ENCODE measurements around the gene DEFB110.
A peak's percentile ranks its signal among the peaks of the same experiment; 100 is the strongest.

Gene DEFB110

DNA sequence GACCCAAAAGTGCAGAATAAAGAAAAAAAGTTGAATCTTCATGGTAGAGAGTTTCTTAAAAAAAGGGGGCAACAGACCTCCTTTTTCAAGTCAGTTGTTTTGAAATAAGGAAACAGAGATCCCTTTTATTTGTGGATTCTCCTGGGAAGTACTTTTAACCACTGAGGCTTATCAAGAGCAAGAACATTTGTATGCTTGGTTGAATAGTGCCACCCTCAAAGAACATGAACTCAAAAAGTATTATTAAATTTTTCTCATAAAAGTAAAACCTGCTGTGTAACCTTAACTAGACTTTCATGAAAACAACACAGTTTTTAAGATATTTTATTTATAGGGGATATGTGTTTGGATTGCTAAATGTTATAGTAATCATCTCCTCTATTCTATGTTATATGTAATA is at the start of gene DEFB110:
TSS of gene DEFB110 (minus strand) at position 101 of the 400 bp plus-strand sequence. CDS start at position 42, 59 bp downstream.
- DNase-seq (ENCODE audit: low spot score), result no peak

GRCh38 chr6:50070101-50070500 is 48.3 kb upstream of the DEFB110 start:
- no peak for DNase-seq (ENCODE audit: low spot score)

- DNase-seq (ENCODE audit: low spot score), result no peak
Observed at GRCh38 chr6:50062051-50062450, 40.3 kb upstream of the DEFB110 start.

GRCh38 chr6:50056242-50056641 is 34.4 kb upstream of the DEFB110 start:
- DNase-seq (ENCODE audit: low spot score), result no peak

DNA sequence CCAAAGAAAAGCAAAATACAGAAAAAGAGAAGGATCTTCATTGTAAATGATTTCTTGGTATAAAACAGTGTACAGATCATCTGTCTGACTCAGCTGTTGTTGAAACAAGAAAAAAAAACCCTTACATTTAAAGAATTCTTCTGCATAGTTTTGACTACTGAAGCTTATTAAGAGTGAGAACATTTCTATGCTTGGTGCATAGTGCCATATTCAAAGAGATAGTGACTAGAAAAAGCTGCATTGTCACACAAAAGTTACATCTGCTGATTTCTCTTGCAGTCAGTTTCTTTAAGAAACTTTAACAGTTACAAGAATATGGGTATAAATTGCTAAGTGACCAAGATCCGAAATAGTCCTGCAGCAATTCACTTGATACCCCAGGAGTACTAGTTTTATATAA is 28.0 kb upstream of the DEFB110 start, which contains the start of gene DEFB112:
TSS of gene DEFB112 (minus strand) at position 101 of the 400 bp plus-strand sequence. CDS start at position 41, 60 bp downstream.
- no peak for DNase-seq (ENCODE audit: low spot score)

DNA sequence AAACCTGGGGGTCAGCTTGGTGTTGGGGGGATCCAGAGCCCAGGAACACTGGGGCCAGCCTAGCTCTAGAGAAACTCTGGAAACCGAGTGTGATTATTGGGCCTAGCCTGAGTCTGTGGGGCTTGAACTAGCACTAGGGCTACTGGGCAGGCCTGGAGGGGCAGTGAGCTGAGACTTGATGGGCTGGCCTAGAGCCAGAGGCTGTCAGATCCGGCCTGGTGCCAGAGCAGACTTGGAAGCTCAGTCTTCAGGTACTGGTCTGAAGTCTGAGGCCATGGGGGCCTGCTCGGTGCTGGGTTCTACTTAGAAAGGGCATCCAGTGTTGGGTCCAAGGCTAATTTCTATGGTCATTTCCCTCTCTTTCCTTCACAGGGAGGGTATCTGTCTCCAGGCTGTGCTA is 25.2 kb upstream of the DEFB110 start:
- no peak for DNase-seq (ENCODE audit: low spot score)

DNA sequence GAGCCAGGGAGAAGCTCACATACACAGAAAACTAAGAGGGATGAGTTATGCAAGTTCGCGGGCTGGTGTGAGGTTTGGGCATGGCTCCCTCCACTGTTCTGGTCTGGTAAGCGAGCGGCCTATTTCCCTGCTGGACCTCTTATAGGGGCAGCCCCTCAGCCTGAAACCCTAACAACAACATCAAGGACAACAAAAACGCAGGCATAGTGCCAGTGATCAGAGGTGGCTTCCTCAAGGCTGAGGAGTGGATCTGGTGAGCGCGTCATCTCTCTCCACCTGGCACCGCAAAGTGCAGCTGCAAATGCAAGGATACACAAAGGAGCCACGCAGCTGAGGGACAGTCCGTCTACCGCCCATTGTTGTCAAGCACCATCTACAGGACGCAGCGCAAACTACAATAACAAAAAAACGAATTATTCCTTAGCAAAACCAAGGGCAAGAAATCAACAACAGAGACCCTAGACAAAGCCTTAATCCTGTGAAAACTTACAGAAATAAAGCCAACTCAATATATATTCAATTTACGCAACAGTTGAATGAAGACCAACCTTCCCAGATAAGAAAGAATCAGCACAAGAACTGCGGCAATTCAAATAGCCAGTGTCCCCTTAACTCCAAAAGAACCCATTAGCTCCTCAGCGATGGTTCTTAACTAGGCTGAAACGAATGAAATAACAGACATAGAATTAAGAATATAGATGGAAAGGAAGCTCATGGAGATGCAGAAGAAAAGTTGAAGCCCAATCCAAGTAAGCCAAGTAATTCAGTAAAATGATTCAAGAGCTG is 9.2 kb upstream of the DEFB110 start:
- peak; percentile 20 for DNase-seq (ENCODE audit: low spot score)

- no peak for DNase-seq (ENCODE audit: low spot score)
Observed at GRCh38 chr6:50030350-50030749, 8.6 kb upstream of the DEFB110 start.

GRCh38 chr6:50025258-50025657 is 3.5 kb upstream of the DEFB110 start:
- DNase-seq (ENCODE audit: low spot score), result no peak

- DNase-seq (ENCODE audit: low spot score), result peak; percentile 24
Observed at GRCh38 chr6:50007819-50008218, 14.0 kb downstream of the DEFB110 start.

GRCh38 chr6:50003139-50003538 is 18.7 kb downstream of the DEFB110 start:
- no peak for DNase-seq (ENCODE audit: low spot score)

DNA sequence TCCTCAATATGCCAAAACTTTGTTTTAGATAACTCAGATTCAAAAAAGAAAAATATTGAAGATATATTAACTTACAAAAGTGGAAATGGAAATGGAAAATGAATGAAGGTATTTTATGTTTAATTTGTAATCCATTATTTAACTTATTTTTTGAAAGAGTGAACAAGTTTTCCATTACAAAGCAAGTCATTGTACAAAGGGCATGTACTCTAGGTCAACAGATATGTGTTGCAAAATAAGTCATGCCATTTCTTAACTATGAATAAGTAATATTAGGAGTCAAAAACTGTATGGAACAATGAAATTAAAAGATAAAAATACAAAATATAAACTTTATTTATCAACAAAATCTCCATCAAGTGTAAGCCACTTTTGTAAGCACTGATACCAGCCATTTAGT is 26.5 kb downstream of the DEFB110 start:
- no peak for DNase-seq (ENCODE audit: low spot score)

DNA sequence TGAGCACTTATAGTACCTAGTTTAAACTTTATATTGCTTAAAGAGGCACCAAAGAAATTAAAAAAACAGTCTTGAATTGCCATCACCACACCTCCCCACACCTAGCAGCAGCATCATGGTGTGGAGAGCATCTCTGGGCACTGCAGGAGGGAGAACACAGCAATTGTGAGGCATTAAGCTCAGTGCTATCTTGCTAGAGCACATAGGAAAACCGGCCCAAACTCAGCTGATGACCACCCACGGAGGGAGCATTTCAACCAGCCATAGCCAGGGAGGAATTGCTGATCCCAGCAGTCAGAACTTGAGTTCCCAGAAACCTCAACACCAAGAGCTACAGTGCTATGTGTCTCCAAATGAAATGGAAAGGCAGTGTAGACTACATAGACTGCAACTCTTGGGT is 32.9 kb downstream of the DEFB110 start:
- DNase-seq (ENCODE audit: low spot score), result no peak

- no peak for DNase-seq (ENCODE audit: low spot score)
Observed at GRCh38 chr6:49987749-49988148, 34.0 kb downstream of the DEFB110 start.

- no peak for DNase-seq (ENCODE audit: low spot score)
Observed at GRCh38 chr6:49986551-49986950, 35.2 kb downstream of the DEFB110 start.

GRCh38 chr6:49982046-49982445 is 39.7 kb downstream of the DEFB110 start:
- DNase-seq (ENCODE audit: low spot score), result no peak

GRCh38 chr6:49980898-49981297 is 40.9 kb downstream of the DEFB110 start:
- peak; percentile 9 for DNase-seq (ENCODE audit: low spot score)

DNA sequence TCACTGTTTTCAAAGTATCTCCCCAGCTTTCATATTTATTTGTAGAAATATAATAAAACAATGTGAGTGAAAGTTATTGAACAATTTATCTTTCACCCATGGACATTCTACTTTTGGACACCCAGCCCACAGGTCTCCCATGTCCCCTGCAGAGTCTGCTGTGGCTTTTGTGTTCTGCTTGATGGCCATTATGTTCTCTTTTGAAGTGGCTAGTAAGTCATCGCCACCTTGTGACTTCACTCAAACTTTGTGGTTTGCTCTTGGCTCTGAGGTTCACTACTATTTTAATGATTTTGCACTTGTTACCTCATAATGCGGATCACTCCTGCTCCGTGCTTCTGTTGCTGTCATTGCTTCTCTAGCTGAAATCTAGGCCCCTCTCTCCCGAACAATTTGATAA is 42.2 kb downstream of the DEFB110 start:
- DNase-seq (ENCODE audit: low spot score), result no peak

DNA sequence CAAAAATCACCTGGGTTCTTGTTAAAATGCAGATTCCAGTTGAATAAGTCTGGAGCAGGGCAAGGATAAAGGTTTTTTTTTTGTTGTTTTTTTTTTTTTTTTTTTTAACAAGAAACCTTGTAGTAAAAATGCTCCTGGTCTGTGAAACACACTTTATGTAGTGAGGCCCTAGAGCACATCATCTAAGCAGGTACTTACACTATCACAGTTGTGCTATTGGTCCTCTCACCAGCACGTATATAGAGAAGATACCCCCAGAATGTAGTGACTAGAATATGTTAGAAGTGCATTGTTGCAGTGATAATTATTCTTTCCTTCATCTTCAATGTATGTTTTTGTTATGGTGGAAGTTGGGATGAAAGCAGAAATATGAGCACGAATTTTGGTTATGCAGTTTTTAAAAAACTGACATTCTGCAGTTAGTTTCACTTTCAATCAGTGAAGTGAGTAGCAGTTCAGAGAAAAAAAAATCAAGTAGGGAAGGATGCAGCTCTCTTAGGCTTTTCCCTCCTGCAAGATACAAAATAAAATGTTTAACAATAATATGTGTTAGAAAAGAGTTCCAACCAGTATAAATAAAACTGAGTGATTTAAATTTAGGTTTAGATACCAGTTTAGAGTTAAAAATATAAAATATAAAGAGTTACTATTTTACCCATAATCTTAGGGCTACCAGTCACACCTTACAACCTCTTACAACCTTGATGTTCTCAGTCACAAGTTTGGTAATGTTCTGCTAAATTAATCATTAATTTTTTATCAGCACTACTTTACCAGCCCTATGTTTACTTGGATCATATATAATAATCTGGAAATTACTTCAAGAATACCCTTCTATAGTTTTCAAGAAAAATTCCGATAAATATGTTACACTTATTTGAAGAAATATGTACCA is 43.2 kb downstream of the DEFB110 start:
- DNase-seq (ENCODE audit: low spot score), result no peak

GRCh38 chr6:49969605-49970004 is 52.2 kb downstream of the DEFB110 start, which contains the start of gene DEFB113:
TSS of gene DEFB113 (minus strand) at chr6:49969625. CDS start at chr6:49969625, 0 bp downstream.
- DNase-seq (ENCODE audit: low spot score), result no peak

Measured in AG20443 (cell line).